CMK (cell line): ENCODE measurements around the gene FAM83E.
"Not testable (repeated sequence)": the region's sequence is repeated elsewhere in the genome, so short reads cannot be mapped to it uniquely, and the experiment has no call there.

Experiments
- DNase-seq: peaks from one replicate; pipeline ENCODE4 v3.0.0-alpha.2; 2010; ENCODE audit warnings: low read depth

Gene FAM83E

GRCh38 chr19:48639483-48640375 is 24.9 kb upstream of the FAM83E start:
- no peak for DNase-seq

DNA sequence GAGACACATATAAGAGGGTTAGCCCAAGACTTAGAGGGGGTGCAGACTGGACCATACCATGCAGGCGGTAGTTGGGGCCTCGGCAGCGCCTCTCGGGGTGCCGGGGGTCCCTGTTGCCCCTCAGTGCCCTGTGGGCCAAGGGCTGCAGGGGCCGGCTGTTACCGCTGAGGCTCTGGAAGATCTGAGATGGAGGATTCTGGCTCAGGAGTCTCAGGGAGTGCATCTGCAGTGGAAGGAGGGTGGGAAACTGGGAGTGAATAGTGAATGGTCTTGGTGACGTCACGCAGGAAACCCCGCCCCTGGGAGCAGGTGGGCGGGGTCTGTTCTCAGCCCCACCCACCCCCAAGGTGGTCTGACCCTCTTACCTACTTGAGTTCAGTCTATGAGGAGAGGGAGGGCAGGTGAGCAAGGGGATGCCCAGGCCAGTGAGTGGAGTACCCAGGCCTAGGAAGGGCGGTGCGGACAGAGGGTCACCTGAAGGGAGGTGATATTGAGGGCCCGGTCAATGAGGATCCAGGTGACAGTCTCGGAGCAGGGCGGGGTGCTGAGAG is 24.0 kb upstream of the FAM83E start:
- no peak for DNase-seq

GRCh38 chr19:48637948-48638830 is 23.3 kb upstream of the FAM83E start:
- DNase-seq: peak; percentile 99

GRCh38 chr19:48637449-48637947 is 22.6 kb upstream of the FAM83E start:
- DNase-seq: peak; percentile 100

DNA sequence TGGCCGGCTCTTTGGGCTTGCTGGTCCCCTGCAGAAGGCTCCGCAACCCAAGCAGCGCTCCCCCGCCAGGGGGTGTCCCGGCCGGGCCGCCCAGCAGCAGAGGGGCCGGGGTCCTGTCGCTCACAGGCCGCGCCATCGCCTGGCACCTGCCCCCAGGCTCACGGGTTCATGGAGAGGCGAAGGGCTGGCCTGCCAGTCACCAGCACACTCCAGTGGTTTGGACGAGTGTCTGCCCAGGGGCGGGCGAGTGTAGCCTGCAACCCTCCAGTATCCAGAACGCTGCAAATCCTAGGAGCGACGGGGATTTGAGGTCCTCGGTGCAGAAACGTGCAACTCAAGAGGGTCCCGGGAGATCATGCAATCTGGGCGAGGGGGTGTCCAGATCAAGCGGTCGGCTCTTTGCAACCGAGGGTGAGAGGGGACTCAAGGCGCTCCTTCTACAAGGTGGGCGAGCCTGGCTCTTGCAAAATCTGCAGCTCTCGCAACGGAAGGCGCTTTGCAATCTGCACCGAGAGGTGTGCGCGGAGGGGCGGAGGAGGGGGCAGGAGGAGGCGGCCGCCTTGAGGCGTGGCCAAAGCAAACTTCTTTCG is 22.1 kb upstream of the FAM83E start, which contains the start of gene DBP:
Gene DBP (minus strand): TSS at position 521 of the 590 bp plus-strand sequence. CDS start 385 bp downstream, at position 136.
- no peak for DNase-seq

GRCh38 chr19:48635966-48636858 is 21.3 kb upstream of the FAM83E start:
- no peak for DNase-seq

- DNase-seq: peak; percentile 75
These were observed 20.5 kb upstream of the FAM83E start for GRCh38 chr19:48635263-48635965.

GRCh38 chr19:48634424-48635262 is 19.8 kb upstream of the FAM83E start:
- DNase-seq: peak; percentile 97

DNA sequence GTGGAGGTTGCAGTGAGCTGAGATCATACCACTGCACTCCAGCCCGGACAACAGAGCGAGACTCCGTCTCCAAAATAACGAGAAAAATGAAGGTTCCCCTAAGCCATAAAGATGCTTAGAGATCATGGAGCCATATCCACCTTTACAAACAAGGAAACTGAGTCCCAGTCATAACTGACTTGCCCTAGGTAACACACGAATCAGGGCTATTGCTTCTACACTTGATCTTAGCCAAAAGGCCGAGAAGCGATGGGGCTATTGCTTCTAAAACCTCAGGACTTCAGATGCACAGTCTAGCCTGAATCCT is 19.1 kb upstream of the FAM83E start:
- DNase-seq: no peak

DNA sequence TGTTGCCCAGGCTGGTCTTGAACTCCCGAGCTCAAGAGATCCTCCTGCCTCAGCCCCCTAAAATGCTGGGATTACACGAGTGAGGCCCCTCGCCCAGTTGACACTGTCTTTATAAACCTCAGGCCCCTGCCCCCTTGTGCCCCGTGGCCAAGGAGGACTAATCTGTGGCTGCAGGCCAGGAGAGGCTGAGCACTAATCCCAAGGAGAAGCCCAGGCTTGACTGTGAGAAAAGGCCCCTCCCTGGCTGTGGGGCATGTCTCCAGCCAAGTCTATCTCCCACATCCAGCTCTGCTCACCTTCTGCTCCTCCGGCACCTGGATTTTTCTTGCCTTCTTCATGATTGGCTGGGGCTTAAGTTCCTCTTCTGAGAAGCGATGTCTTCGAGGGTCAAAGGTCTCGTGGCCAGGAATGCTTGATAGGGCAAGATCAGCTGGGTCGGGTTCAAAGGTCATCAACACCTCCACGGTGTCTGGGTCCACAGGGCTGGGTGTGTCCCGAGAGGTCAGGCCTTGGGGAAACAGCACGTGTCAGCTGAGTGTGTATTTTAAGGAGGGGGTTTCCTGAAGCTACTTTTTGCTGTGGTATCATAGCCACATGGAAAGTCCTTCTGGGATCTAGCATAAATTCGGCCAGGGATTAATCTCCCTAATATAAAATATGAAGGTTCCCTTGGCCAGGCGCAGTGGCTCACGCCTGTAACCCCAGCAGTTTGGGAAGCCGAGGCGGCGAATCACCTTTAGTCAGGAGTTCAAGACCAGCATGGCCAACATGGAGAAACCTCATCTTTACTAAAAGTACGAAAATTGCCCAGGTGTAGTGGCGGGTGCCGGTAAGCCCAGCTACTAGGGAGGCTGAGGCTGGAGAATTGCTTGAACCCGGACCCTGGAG is 18.5 kb upstream of the FAM83E start:
- no peak for DNase-seq

DNA sequence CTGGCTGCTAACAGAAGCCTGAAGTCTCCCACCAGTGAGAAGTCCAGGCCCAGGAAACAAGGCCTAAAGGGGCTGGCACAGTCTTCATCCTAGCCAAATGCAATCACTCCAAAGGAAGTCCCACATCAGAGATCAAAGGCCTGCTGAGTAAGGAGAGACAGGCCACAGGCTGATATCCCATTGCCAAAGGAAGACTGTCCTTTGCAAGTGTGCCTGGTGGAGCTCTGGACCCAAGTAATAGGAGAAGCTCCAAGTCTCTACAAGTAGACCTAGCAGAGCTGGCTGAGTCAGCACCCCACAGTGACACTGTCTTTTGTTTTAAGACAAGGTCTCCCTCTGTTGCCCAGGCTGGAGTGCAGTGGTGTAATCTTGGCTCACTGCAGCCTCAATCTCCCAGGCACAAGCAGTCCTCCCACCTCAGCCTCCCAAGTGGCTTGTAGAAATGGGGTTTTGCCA is 17.8 kb upstream of the FAM83E start:
- no peak for DNase-seq

DNA sequence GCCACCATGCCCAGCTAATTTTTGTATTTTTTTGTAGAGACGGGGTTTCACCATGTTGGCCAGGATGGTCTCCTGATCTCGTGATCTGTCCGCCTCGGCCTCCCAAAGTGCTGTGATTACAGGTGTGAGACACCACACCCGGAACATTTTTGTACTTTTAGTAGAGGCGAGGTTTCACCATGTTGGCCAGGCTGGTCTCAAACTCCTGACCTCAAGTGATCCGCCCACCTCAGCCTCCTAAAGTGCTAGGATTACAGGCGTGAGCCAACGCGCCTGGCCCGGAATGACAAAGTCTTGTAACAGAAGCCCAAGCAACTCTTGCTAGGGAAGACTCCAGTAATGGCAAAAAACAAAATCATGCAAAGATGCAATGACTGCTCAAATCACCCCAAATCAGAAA is 17.4 kb upstream of the FAM83E start:
- not testable (repeated sequence) for DNase-seq

DNA sequence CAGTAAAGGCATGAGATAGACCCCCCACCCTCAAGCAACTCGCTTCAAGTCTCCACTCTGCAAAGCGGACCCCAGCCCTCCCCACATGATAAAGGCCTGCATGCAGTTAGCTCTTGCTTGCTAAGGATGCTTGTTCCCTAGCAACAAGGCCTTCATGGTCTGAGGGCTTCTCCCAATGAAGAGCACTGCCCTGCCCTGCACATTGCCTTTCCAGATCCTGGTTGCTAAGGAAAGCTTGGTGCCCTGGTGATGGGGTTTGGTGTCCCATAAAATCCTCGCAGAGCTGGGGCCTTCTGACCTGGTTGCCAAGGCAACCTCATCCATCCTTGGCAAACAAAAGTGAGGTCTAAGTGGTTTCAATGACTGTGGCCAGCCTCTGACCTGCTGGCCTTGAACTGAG is 16.3 kb upstream of the FAM83E start:
- no peak for DNase-seq

DNA sequence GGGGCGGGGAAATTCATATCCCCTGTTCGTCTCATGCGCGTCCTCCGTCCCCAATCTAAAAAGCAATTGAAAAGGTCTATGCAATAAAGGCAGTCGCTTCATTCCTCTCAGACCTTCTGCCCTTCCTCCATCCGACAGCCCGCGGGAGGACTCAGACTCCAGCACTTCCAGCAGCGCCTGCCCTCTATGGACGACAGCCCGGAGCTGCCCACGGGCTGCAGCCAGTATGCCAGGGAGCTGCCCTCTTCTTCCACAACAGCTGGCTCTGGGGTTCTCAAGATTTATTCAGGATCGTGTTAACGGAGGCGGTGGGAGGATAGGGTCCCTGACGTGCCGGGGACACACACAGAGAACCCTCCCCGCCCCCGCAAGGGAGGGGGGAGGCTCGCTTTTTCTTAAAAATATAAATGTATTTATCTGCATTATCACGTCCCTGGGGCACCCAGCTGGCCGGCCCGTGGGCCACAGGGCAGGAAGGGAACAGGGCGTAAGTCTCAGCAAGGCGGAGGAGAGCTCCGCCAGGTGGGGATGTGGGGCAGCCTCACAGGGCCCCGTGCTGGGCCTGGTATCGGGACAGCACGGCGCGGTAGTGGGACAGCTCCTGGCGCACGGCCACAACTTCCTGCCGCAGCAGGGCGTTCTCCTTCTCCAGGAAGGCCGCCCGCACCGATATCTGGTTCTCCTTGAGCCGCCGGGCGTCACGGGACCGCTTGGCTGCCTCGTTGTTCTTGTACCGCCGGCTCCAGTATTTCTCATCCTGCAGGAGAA is 15.6 kb upstream of the FAM83E start:
- DNase-seq: peak; percentile 74

DNA sequence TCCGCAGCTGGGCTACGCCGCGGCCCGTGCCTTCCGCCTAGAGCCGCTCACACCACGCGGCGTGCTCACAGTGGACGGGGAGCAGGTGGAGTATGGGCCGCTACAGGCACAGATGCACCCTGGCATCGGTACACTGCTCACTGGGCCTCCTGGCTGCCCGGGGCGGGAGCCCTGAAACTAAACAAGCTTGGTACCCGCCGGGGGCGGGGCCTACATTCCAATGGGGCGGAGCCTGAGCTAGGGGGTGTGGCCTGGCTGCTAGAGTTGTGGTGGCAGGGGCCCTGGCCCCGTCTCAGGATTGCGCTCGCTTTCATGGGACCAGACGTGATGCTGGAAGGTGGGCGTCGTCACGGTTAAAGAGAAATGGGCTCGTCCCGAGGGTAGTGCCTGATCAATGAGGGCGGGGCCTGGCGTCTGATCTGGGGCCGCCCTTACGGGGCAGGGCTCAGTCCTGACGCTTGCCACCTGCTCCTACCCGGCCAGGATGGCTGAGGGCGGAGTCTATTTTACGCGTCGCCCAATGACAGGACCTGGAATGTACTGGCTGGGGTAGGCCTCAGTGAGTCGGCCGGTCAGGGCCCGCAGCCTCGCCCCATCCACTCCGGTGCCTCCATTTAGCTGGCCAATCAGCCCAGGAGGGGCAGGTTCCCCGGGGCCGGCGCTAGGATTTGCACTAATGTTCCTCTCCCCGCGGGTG is 14.9 kb upstream of the FAM83E start:
- no peak for DNase-seq

DNA sequence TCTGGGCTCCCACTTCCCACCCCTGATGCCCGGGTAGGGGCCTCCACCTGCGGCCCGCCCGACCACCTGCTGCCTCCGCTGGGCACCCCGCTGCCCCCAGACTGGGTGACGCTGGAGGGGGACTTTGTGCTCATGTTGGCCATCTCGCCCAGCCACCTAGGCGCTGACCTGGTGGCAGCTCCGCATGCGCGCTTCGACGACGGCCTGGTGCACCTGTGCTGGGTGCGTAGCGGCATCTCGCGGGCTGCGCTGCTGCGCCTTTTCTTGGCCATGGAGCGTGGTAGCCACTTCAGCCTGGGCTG is 14.4 kb upstream of the FAM83E start:
- no peak for DNase-seq
